K562 (cell line): ENCODE measurements around the gene TADA2A. TPM values are rescaled to one million over a fixed set of nuclear protein-coding genes. Genes with fewer than 3 reads are reported as not detected.

Experiments
- ATAC-seq: fragments of 200-7000 bp; cut with Tn5 transposase; 3 replicates; pipeline ENCODE4 v1.9.1; 2020; ENCODE audit warnings: moderate library complexity
- BruUV-seq: library from RNA; stranded (reverse); fragments of 400-500 nt; replicated peaks from 2 replicates; lab custom pipeline; 2021; lab: Mats Ljungman, UMichigan
- CTCF ChIA-PET: fragments of 300-600 bp; formaldehyde crosslinking; extraction: SDS; loops from one replicate; lab custom pipeline; 2021; ENCODE audit warnings: low intra/inter-chr PET ratio; lab: Yijun Ruan, JAX
- POLR2A ChIA-PET: fragments of 300-600, 350-650 bp; sonication (Branson Sonifier 250); formaldehyde crosslinking; extraction: SDS; loops from one replicate; lab custom pipeline; 2021; ENCODE audit warnings: antibody characterized with exemption, inconsistent platforms; lab: Yijun Ruan, JAX
- DNase-seq, 4 experiments: peaks; one replicate each; pipeline versions ENCODE4 v3.0.0 to v3.0.0-alpha.2; 2011 to 2018; ENCODE audit warnings: low spot score in 3 of 4, mixed read lengths in 3 of 4; ENCODE audit errors: extremely low read depth in 1 of 4
- FAIRE-seq: peaks from 2 replicates; lab custom pipeline; 2011; peaks lifted over from hg19 to GRCh38; lab: Jason Lieb, UNC
- H2AFZ ChIP-seq: 2 replicates; pipeline ENCODE4 v1.6.0; 2011; ENCODE audit warnings: low read depth, low read length, control low read depth, inconsistent platforms
- H3K27ac ChIP-seq: fragments of 200-600 bp; 3 replicates; pipeline ENCODE4 v1.8.0; 2011; ENCODE audit warnings: low read depth, mild to moderate bottlenecking, control low read depth, inconsistent platforms, low read length, moderate library complexity, mixed read lengths; ENCODE audit errors: extremely low read depth
- H3K27me3 ChIP-seq, 2 experiments: fragments of 300-600 bp in 1 of 2; 2 replicates in 1 of 2; 3 replicates in 1 of 2; pipeline versions ENCODE4 v1.6.0 to v1.8.0; 2011; ENCODE audit warnings: inconsistent platforms in 2 of 2, low read length in 2 of 2, mild to moderate bottlenecking in 1 of 2, mixed read lengths in 1 of 2, moderate library complexity in 1 of 2; ENCODE audit not compliant: control insufficient read depth in 2 of 2, insufficient read depth in 2 of 2
- H3K36me3 ChIP-seq: fragments of 300-600 bp; 3 replicates; pipeline ENCODE4 v1.8.0; 2011; ENCODE audit warnings: mild to moderate bottlenecking, low read length, inconsistent platforms; ENCODE audit not compliant: control insufficient read depth, insufficient read depth
- H3K4me1 ChIP-seq, 2 experiments: fragments of 200-600 bp in 1 of 2; replicated peaks in 1 of 2; 2 replicates in 1 of 2; 3 replicates in 1 of 2; pipeline versions ENCODE4 v1.5.1 to v1.8.0; 2011; ENCODE audit warnings: inconsistent platforms in 2 of 2, low read length in 2 of 2, mild to moderate bottlenecking in 1 of 2, mixed read lengths in 1 of 2, moderate library complexity in 1 of 2; ENCODE audit not compliant: control insufficient read depth in 2 of 2, insufficient read depth in 2 of 2
- H3K4me2 ChIP-seq: 2 replicates; pipeline ENCODE4 v1.6.1; 2011; ENCODE audit warnings: low read length, control low read depth, inconsistent platforms, mixed read lengths; ENCODE audit not compliant: insufficient read depth
- H3K4me3 ChIP-seq: fragments of 200-600 bp; sonication (generic), shearing (Covaris generic); 2 replicates; pipeline ENCODE4 v1.5.1; 2016; ENCODE audit warnings: control low read depth, inconsistent platforms
- H3K79me2 ChIP-seq: fragments of 200-600 bp; 3 replicates; pipeline ENCODE4 v1.8.0; 2011; ENCODE audit warnings: low read length, inconsistent platforms; ENCODE audit not compliant: control insufficient read depth, insufficient read depth
- H3K9ac ChIP-seq, 2 experiments: 2 replicates each; pipeline versions ENCODE4 v1.6.0 to v1.6.1; 2011; ENCODE audit warnings: low read depth in 2 of 2, low read length in 2 of 2, control low read depth in 1 of 2, inconsistent platforms in 1 of 2, mild to moderate bottlenecking in 1 of 2, mixed read lengths in 1 of 2; ENCODE audit not compliant: insufficient read depth in 1 of 2
- H3K9me1 ChIP-seq: one replicate; pipeline ENCODE4 v1.6.0; 2011; ENCODE audit warnings: inconsistent platforms, mild to moderate bottlenecking, low read length, moderate library complexity; ENCODE audit not compliant: control insufficient read depth, insufficient read depth
- H3K9me3 ChIP-seq: replicated peaks from 2 replicates; pipeline ENCODE4 v1.5.1; 2011; ENCODE audit warnings: low read depth, low read length, inconsistent platforms; ENCODE audit not compliant: control insufficient read depth, insufficient read depth
- H4K20me1 ChIP-seq: replicated peaks from 2 replicates; pipeline ENCODE4 v1.6.1; 2011; ENCODE audit warnings: low read length, inconsistent platforms, mixed read lengths; ENCODE audit not compliant: control insufficient read depth, insufficient read depth
- ARID2 ChIP-seq: fragments of 450-650 bp; IDR thresholded peaks from 2 replicates; pipeline ENCODE4 v1.6.1; 2017; ENCODE audit warnings: antibody characterized with exemption, mild to moderate bottlenecking
- DIDO1 ChIP-seq: fragments of 450-650 bp; IDR thresholded peaks from 2 replicates; pipeline ENCODE4 v1.6.1; 2016; ENCODE audit warnings: low read depth, missing biosample characterization, missing genetic modification characterization
- MED1 ChIP-seq: sonication (generic); formaldehyde crosslinking; IDR thresholded peaks from 2 replicates; pipeline ENCODE4 v1.8.1; 2023; ENCODE audit warnings: missing genetic modification reagents, borderline replicate concordance
- MEF2A ChIP-seq: IDR thresholded peaks from 2 replicates; pipeline ENCODE4 v1.6.1; 2011; ENCODE audit warnings: low read depth, mild to moderate bottlenecking, low read length, moderate library complexity; ENCODE audit not compliant: control insufficient read depth
- PHF21A ChIP-seq: fragments of 450-650 bp; IDR thresholded peaks from 2 replicates; pipeline ENCODE4 v1.6.1; 2017; ENCODE audit warnings: low read depth, borderline replicate concordance
- SIX5 ChIP-seq, 2 experiments: IDR thresholded peaks; 2 replicates each; pipeline ENCODE4 v1.6.1; 2011; ENCODE audit warnings: low read length in 2 of 2, borderline replicate concordance in 1 of 2, low read depth in 1 of 2, mild to moderate bottlenecking in 1 of 2, moderate library complexity in 1 of 2; ENCODE audit not compliant: insufficient read depth in 1 of 2
- SRSF9 ChIP-seq: fragments of 200-400 bp; formaldehyde crosslinking; IDR thresholded peaks from 2 replicates; pipeline ENCODE4 v1.6.1; 2017; ENCODE audit warnings: low read depth, low read length, borderline replicate concordance
- ZFX ChIP-seq: sonication (generic); formaldehyde crosslinking; IDR thresholded peaks from 2 replicates; pipeline ENCODE4 v1.8.0; 2022; ENCODE audit warnings: mild to moderate bottlenecking, missing genetic modification reagents, moderate library complexity
- ZNF444 ChIP-seq: fragments of 250-450 bp; sonication (Bioruptor Pico); IDR thresholded peaks from 2 replicates; pipeline ENCODE4 v1.4.0; 2020; ENCODE audit warnings: mild to moderate bottlenecking, moderate library complexity
- ZNF695 ChIP-seq: fragments of 450-650 bp; formaldehyde crosslinking; IDR thresholded peaks from 2 replicates; pipeline ENCODE4 v1.4.0; 2020; ENCODE audit warnings: mild to moderate bottlenecking, moderate library complexity
- WGBS: fragments of 100-300 bp; shearing (Covaris generic); methylation state at CpG from one replicate; pipeline ENCODE4 v1.1.6; 2016; ENCODE audit warnings: low coverage, mixed read lengths; ENCODE audit not compliant: insufficient coverage; ENCODE audit errors: missing lambda C conversion rate; 5-methylcytosine and 5-hydroxymethylcytosine counted together
- in situ Hi-C: fragments of 300-500 bp; cut with MboI; formaldehyde crosslinking; loops from 4 replicates; pipeline ENCODE4 v1.15.0; 2018; ENCODE audit warnings: inconsistent platforms, mixed read lengths
- intact Hi-C: fragments of 100-400 bp; cut with micrococcal nuclease; formaldehyde crosslinking; loops from 2 replicates; pipeline ENCODE4 v1.14.2; 2022
- polyA plus RNA-seq, 8 experiments: library from polyadenylated mRNA; depleted of rRNA in 4 of 8; stranded (reverse) in 5 of 8; unstranded in 3 of 8; fragments of >200 nt; fragmentation: Nextera tagmentation in 2 of 8; fragmentation: Illumina TruSeq in 1 of 8; extraction: Ambion mirVana in 2 of 8; extraction: Trizol in 1 of 8; gene quantifications; 2 replicates each; pipeline versions ENCODE4 v1.2.1 to v1.2.3, GENCODE V29; 2011 to 2014; ENCODE audit warnings: inconsistent platforms in 1 of 8, missing spikeins in 1 of 8
- total RNA-seq, 7 experiments: library from RNA; depleted of rRNA in 6 of 7; stranded (reverse); fragments of >200 nt in 6 of 7; fragmentation: Illumina TruSeq in 2 of 7; extraction: Trizol in 2 of 7; gene quantifications; 2 replicates each; pipeline versions ENCODE4 v1.2.1 to v1.2.3, GENCODE V29; 2011 to 2021; ENCODE audit warnings: low replicate concordance in 1 of 7
- TF ChIP-seq, protein P1 (sequence below): fragments of 450-650 bp; IDR thresholded peaks from 2 replicates; pipeline ENCODE4 v1.6.1; 2017; ENCODE audit warnings: mild to moderate bottlenecking, moderate library complexity

Gene TADA2A
- total and polyA plus RNA-seq, 9 of the 15 experiments (the other 6 are each of a cell fraction or from before 2014, with no cell fraction given): 13.8 to 37.7 (median 25.0) TPM

DNA sequence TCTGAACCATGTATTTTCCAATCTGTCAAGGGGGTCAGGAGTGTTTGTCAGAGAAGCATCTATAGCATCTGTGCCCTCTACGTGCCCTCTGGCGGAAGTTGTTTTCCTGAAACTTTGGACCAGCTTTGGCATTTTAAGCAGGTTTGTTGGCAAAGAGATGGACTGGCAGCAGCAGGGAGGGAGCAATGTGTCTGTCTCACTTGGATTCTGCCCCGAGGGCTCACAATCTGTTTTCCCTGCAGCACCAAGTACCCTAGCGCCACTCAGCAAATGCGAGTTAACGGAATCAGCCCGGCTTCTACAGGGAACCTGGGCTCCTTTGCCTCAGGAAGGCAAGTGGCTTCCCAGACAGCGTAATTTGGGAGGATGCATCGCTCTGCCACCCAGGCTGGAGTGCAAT, 100.4 kb downstream of the TADA2A start:
- no peak for FAIRE-seq

More for the DNA sequence above, 100.4 kb downstream of the TADA2A start:
- Histone ChIP-seq H3K79me2 (peaks cover 64% of the 10 kb centered on the region), H3K9me1 (peaks cover 6% of the 10 kb centered on the region), H2AFZ (no peak overlapping the region), H3K4me2 (no peak overlapping the region), H3K4me3 (no peak overlapping the region), H3K9me3 (no peaks in the 10 kb centered on the region), H3K9ac (no peak overlapping the region), H4K20me1 (peaks cover 15% of the 10 kb centered on the region), H3K27ac (no peak overlapping the region), H3K4me1 (peaks cover 0 to 3% of the 10 kb centered on the region in 2 experiments; a peak in 1 of 5 replicates), H3K36me3 (peaks cover 18% of the 10 kb centered on the region; the same call in 2 of the 3 replicates), H3K27me3 (no peaks in the 10 kb centered on the region)
- in situ Hi-C loops: no loop called here
- DNase-seq (no peak), ATAC-seq (no peak)
- no peak for TF ChIP-seq SRSF9
- no peak for TF ChIP-seq MED1
- TF ChIP-seq SIX5 (IDR thresholded peaks at IDR 0.05; ENCODE audit: borderline replicate concordance in 1 of 2, insufficient read depth in 1 of 2, low read depth in 1 of 2, low read length in 2 of 2): no peak
- TF ChIP-seq, protein P1, sequence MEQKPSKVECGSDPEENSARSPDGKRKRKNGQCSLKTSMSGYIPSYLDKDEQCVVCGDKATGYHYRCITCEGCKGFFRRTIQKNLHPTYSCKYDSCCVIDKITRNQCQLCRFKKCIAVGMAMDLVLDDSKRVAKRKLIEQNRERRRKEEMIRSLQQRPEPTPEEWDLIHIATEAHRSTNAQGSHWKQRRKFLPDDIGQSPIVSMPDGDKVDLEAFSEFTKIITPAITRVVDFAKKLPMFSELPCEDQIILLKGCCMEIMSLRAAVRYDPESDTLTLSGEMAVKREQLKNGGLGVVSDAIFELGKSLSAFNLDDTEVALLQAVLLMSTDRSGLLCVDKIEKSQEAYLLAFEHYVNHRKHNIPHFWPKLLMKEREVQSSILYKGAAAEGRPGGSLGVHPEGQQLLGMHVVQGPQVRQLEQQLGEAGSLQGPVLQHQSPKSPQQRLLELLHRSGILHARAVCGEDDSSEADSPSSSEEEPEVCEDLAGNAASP: no peak
- no peak for TF ChIP-seq ZFX (CRISPR knock-in tag)
- TF ChIP-seq ARID2: no peak
- TF ChIP-seq DIDO1 (tag): no peak
- no peak for TF ChIP-seq PHF21A
- TF ChIP-seq ZNF695 (CRISPR knock-in tag): no peak
- TF ChIP-seq ZNF444: no peak
- no peak for TF ChIP-seq MEF2A
- intact Hi-C loops: no loop called here
- BruUV-seq: no TSS peak
- ChIA-PET CTCF (interaction anchor here (0.6 kb wide), 1 partner anchor 129 kb away, joined by 3 read pairs; no protein-coding TSS in a partner anchor), POLR2A (interaction anchor here (0.6 to 1.5 kb wide), 3 partner anchors 8 to 19 kb away, joined by 3 read pairs; no protein-coding TSS in a partner anchor)
- WGBS: 98% methylated on average over 8 of the region's 9 CpGs
